Osteocyte (in vitro differentiated cells): ENCODE measurements around the gene SLC12A2. TPM values are rescaled to one million over a fixed set of nuclear protein-coding genes. Genes with fewer than 3 reads are reported as not detected.

Experiments used
- DNase-seq: peaks from one replicate; pipeline ENCODE4 v3.0.0; 2021; ENCODE audit warnings: mixed read lengths; ENCODE audit not compliant: unreplicated experiment; ENCODE audit errors: extremely low spot score
- H3K27ac Mint-ChIP-seq: one replicate; pipeline ENCODE4 v1.8.0; 2021; ENCODE audit warnings: mild to moderate bottlenecking, mixed read lengths; ENCODE audit not compliant: unreplicated experiment
- H3K27me3 Mint-ChIP-seq: one replicate; pipeline ENCODE4 v1.8.0; 2021; ENCODE audit warnings: mixed read lengths; ENCODE audit not compliant: unreplicated experiment
- H3K36me3 Mint-ChIP-seq: one replicate; pipeline ENCODE4 v1.8.0; 2021; ENCODE audit warnings: mixed read lengths; ENCODE audit not compliant: unreplicated experiment
- H3K4me1 Mint-ChIP-seq: one replicate; pipeline ENCODE4 v1.8.0; 2021; ENCODE audit warnings: mixed read lengths; ENCODE audit not compliant: unreplicated experiment
- H3K4me3 Mint-ChIP-seq: one replicate; pipeline ENCODE4 v1.8.0; 2021; ENCODE audit warnings: mild to moderate bottlenecking, moderate library complexity, mixed read lengths; ENCODE audit not compliant: unreplicated experiment
- H3K9me3 Mint-ChIP-seq: one replicate; pipeline ENCODE4 v1.8.0; 2021; ENCODE audit warnings: mixed read lengths; ENCODE audit not compliant: unreplicated experiment
- total RNA-seq: library from RNA; stranded (reverse); gene quantifications from 2 replicates; pipeline ENCODE4 v1.2.1, GENCODE V29; 2021
- TF ChIP-seq, protein P1 (sequence below): fragments of 200-600 bp; sonication (generic); IDR thresholded peaks from 2 replicates; pipeline ENCODE4 v1.5.0; 2021; ENCODE audit warnings: antibody characterized with exemption, mild to moderate bottlenecking, moderate library complexity

The SLC12A2 gene
- total RNA-seq, 1 donor from 2014 or later = 37.9 TPM

GRCh38 chr5:128105203-128105602, 21.6 kb downstream of the SLC12A2 start:
- H3K9me3 Mint-ChIP-seq = peaks cover 4% of the 10 kb centered on the region
- peaks cover 13% of the 10 kb centered on the region for H3K4me1 Mint-ChIP-seq
- peaks cover 7% of the 10 kb centered on the region for H3K36me3 Mint-ChIP-seq
- no peak overlapping the region for H3K4me3 Mint-ChIP-seq
- no peak overlapping the region for H3K27ac Mint-ChIP-seq
- TF ChIP-seq, protein P1, sequence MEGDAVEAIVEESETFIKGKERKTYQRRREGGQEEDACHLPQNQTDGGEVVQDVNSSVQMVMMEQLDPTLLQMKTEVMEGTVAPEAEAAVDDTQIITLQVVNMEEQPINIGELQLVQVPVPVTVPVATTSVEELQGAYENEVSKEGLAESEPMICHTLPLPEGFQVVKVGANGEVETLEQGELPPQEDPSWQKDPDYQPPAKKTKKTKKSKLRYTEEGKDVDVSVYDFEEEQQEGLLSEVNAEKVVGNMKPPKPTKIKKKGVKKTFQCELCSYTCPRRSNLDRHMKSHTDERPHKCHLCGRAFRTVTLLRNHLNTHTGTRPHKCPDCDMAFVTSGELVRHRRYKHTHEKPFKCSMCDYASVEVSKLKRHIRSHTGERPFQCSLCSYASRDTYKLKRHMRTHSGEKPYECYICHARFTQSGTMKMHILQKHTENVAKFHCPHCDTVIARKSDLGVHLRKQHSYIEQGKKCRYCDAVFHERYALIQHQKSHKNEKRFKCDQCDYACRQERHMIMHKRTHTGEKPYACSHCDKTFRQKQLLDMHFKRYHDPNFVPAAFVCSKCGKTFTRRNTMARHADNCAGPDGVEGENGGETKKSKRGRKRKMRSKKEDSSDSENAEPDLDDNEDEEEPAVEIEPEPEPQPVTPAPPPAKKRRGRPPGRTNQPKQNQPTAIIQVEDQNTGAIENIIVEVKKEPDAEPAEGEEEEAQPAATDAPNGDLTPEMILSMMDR = no peak
- no peaks in the 10 kb centered on the region for H3K27me3 Mint-ChIP-seq
- no peak for DNase-seq

GRCh38 chr5:128109138-128109537, 25.6 kb downstream of the SLC12A2 start:
- H3K4me3 Mint-ChIP-seq = no peak overlapping the region
- H3K27me3 Mint-ChIP-seq = no peaks in the 10 kb centered on the region
- no peak for DNase-seq
- no peak overlapping the region for H3K27ac Mint-ChIP-seq
- peaks cover 15% of the 10 kb centered on the region for H3K36me3 Mint-ChIP-seq
- TF ChIP-seq, protein P1 = no peak
- H3K4me1 Mint-ChIP-seq = peaks cover 20% of the 10 kb centered on the region
- H3K9me3 Mint-ChIP-seq = peaks cover 4% of the 10 kb centered on the region

GRCh38 chr5:128109766-128110165, 26.2 kb downstream of the SLC12A2 start:
- H3K9me3 Mint-ChIP-seq = peaks cover 4% of the 10 kb centered on the region
- peaks cover 20% of the 10 kb centered on the region for H3K4me1 Mint-ChIP-seq
- no peak overlapping the region for H3K27ac Mint-ChIP-seq
- DNase-seq = no peak
- peaks cover 16% of the 10 kb centered on the region for H3K36me3 Mint-ChIP-seq
- TF ChIP-seq, protein P1 = no peak
- no peak overlapping the region for H3K4me3 Mint-ChIP-seq
- no peaks in the 10 kb centered on the region for H3K27me3 Mint-ChIP-seq

GRCh38 chr5:128111818-128112448, 28.4 kb downstream of the SLC12A2 start:
- Mint-ChIP-seq H3K4me1 (peaks cover 8% of the 10 kb centered on the region), H3K27me3 (no peaks in the 10 kb centered on the region), H3K36me3 (peaks cover 29% of the 10 kb centered on the region), H3K4me3 (no peak overlapping the region), H3K27ac (peak overlapping the region; percentile 55), H3K9me3 (peaks cover 4% of the 10 kb centered on the region)
- DNase-seq = no peak
- TF ChIP-seq, protein P1 = no peak

DNA sequence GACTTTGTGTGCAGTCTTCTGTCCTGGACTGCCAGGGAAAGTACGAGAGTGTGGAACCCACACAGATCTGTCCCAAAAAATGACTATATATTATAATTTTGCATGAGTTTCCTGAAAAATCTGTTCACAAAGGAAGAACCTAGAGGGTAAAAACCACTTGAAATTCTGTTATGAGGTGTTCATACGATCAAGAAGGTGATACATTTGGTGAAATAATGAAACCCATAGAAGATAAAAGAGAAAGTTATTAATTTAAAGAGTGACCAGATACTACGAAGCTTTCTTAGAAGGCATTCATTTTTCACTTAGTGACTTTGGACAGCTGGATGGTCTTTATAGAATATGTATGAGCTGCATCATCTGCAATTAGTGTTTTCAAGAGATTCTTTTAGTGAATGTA, 32.9 kb downstream of the SLC12A2 start:
- peaks cover 7% of the 10 kb centered on the region for H3K4me1 Mint-ChIP-seq
- H3K27ac Mint-ChIP-seq = no peak overlapping the region
- H3K27me3 Mint-ChIP-seq = no peaks in the 10 kb centered on the region
- no peak for DNase-seq
- TF ChIP-seq, protein P1 = no peak
- H3K36me3 Mint-ChIP-seq = peaks cover 43% of the 10 kb centered on the region
- peaks cover 21% of the 10 kb centered on the region for H3K9me3 Mint-ChIP-seq
- H3K4me3 Mint-ChIP-seq = no peak overlapping the region
